ENCODE data around the gene AP2A2. TPM values are rescaled to one million over a fixed set of nuclear protein-coding genes. Genes with fewer than 3 reads are reported as not detected.
A peak's percentile ranks its signal among the peaks of the same experiment; 100 is the strongest.

The AP2A2 gene
- total RNA-seq, 6 experiments from 2014 or later, result 41.4 to 66.7 (median 53.8) TPM

- no peaks in the 10 kb centered on the region for H3K9me3 ChIP-seq
- no CpG with 5 or more reads among the region's 46 CpGs for WGBS (ENCODE audit: insufficient coverage, low coverage, low lambda C conversion rate, missing lambda C conversion rate)
- intact Hi-C loops (cut with DNase I), result loop anchor here in 1 of 2 donors (10.0 kb wide), 2 partner anchors 161 to 201 kb away; no protein-coding TSS in a partner anchor
- H3K27ac ChIP-seq, result no peak overlapping the region
- DNase-seq (peak in 2 of 3 donors; percentile 18 to 42), ATAC-seq (no peak)
- H3K27me3 ChIP-seq, result no peaks in the 10 kb centered on the region
- no peaks in the 10 kb centered on the region for H3K4me1 ChIP-seq
- no peaks in the 10 kb centered on the region for H3K36me3 ChIP-seq
- H3K4me3 ChIP-seq, result no peak overlapping the region
- no peak for TF ChIP-seq POLR2A (IDR thresholded peaks at IDR 0.05)
- TF ChIP-seq, protein P1, sequence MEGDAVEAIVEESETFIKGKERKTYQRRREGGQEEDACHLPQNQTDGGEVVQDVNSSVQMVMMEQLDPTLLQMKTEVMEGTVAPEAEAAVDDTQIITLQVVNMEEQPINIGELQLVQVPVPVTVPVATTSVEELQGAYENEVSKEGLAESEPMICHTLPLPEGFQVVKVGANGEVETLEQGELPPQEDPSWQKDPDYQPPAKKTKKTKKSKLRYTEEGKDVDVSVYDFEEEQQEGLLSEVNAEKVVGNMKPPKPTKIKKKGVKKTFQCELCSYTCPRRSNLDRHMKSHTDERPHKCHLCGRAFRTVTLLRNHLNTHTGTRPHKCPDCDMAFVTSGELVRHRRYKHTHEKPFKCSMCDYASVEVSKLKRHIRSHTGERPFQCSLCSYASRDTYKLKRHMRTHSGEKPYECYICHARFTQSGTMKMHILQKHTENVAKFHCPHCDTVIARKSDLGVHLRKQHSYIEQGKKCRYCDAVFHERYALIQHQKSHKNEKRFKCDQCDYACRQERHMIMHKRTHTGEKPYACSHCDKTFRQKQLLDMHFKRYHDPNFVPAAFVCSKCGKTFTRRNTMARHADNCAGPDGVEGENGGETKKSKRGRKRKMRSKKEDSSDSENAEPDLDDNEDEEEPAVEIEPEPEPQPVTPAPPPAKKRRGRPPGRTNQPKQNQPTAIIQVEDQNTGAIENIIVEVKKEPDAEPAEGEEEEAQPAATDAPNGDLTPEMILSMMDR (IDR thresholded peaks at IDR 0.05), result no peak
These were observed 130.5 kb downstream of the AP2A2 start for GRCh38 chr11:1055990-1056771.

- Histone ChIP-seq H3K36me3 (no peaks in the 10 kb centered on the region), H3K27ac (no peak overlapping the region), H3K27me3 (no peaks in the 10 kb centered on the region), H3K9me3 (no peaks in the 10 kb centered on the region), H3K4me1 (no peaks in the 10 kb centered on the region), H3K4me3 (no peak overlapping the region)
- no peak for ATAC-seq
- intact Hi-C loops (cut with DNase I), result loop anchor here in 1 of 2 donors (10.0 kb wide), 2 partner anchors 163 to 203 kb away; no protein-coding TSS in a partner anchor
- peak in 1 of 3 donors; percentile 12 for DNase-seq
- WGBS (ENCODE audit: insufficient coverage, low coverage, low lambda C conversion rate, missing lambda C conversion rate), result 58% methylated on average over 9 of the region's 16 CpGs
- no peak for TF ChIP-seq POLR2A (IDR thresholded peaks at IDR 0.05)
- TF ChIP-seq, protein P1 (IDR thresholded peaks at IDR 0.05), result no peak
These were observed 132.1 kb downstream of the AP2A2 start for GRCh38 chr11:1057806-1058205.

GRCh38 chr11:1059759-1060158 lies 134.1 kb downstream of the AP2A2 start:
- Histone ChIP-seq H3K36me3 (no peaks in the 10 kb centered on the region), H3K4me3 (no peak overlapping the region)

DNA sequence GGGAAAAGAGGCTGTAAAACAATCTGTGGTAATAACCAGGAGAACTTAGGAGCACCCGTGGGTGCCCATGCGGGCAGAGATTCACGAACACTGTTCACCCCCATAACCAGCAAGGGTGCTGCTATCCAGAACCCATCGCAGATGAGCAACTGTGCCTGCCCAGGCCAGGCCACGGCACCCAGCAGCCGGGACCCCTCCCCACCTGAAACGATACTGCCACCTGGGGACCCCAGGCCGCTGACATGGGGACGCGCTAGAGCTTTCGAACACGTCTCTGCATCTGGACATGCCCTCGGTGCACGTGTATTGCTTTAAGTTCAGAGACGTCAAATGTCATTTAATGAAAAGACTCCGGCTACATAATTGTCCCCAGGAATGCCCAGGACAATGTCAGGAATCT lies 134.7 kb downstream of the AP2A2 start:
- TF ChIP-seq, protein P1 (IDR thresholded peaks at IDR 0.05), result no peak
- TF ChIP-seq POLR2A (IDR thresholded peaks at IDR 0.05), result no peak
- intact Hi-C loops (cut with DNase I), result no loop called here
- no peaks in the 10 kb centered on the region for H3K36me3 ChIP-seq
- ATAC-seq, result no peak
- DNase-seq, result no peak
- no peak overlapping the region for H3K27ac ChIP-seq
- H3K9me3 ChIP-seq, result no peaks in the 10 kb centered on the region
- no peaks in the 10 kb centered on the region for H3K4me1 ChIP-seq
- 72% methylated on average over 7 of the region's 16 CpGs for WGBS (ENCODE audit: insufficient coverage, low coverage, low lambda C conversion rate, missing lambda C conversion rate)
- no peaks in the 10 kb centered on the region for H3K27me3 ChIP-seq
- no peak overlapping the region for H3K4me3 ChIP-seq

More at GRCh38 chr11:1059759-1060158, 134.1 kb downstream of the AP2A2 start:
- ATAC-seq (no peak), DNase-seq (no peak)
- TF ChIP-seq, protein P1 (IDR thresholded peaks at IDR 0.05), result no peak
- TF ChIP-seq POLR2A (IDR thresholded peaks at IDR 0.05), result no peak
- Histone ChIP-seq H3K27me3 (no peaks in the 10 kb centered on the region), H3K9me3 (no peaks in the 10 kb centered on the region), H3K4me1 (no peaks in the 10 kb centered on the region), H3K27ac (no peak overlapping the region)
- WGBS (ENCODE audit: insufficient coverage, low coverage, low lambda C conversion rate, missing lambda C conversion rate), result 52% methylated on average over 11 of the region's 15 CpGs
- intact Hi-C loops (cut with DNase I), result loop anchor here in 1 of 2 donors (10.0 kb wide), 2 partner anchors 165 to 205 kb away; no protein-coding TSS in a partner anchor
